Measurements from ENCODE around the gene TSKS.

DNA sequence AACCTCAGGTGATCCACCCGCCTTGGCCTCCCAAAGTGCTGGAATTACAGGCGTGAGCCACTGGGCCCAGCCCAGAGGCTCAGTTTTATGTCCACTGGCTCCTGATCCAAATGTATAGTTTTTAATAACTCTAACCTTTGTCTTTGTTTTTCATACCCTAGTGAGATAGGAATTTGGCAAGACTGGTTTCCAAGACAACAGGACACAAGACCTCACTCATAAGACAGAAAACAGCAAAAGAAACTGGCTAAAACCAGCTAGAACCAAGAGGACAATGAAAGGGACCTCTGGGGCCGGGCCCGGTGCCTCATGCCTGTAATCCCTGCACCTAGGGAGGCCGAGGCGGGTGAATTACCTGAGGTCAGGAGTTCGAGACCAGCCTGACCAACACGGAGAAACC, 44.6 kb downstream of the TSKS start:
- TF ChIP-seq EZH2 (IDR thresholded peaks at IDR 0.05; ENCODE audit: insufficient read depth, poor library complexity, severe bottlenecking) (no peak), EZH2phosphoT487 (IDR thresholded peaks at IDR 0.05; ENCODE audit: insufficient read depth, low read depth) (no peak)

Measured in GM23248 (cell line).